Kidney capillary endothelial cell (primary cell): ENCODE data around the gene RPL22.
"Not testable (repeated sequence)": the region's sequence is repeated elsewhere in the genome, so short reads cannot be mapped to it uniquely, and the experiment has no call there.

Experiments used
- DNase-seq: peaks from one replicate; pipeline ENCODE4 v3.0.0-alpha.2; 2018; ENCODE audit warnings: low spot score

Gene RPL22

DNA sequence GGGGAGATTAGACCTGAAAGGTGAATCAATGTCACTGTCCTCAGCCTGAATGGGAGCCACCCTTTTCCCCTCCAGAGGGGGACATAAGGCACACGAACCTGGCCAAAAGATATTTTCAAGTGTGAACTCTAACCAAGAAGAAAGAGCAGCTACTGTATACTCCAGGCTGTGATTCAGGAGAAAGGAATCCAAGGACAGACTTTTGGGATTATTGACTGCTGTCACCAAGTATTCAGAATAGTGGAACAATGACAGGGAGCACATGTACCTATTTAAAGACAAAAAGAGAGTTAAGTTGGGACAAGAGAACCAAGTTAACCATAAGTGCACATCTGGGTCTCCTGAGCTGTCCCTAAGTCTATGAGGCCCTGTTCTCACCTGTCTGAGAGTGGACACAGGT is 34.0 kb upstream of the RPL22 start:
- DNase-seq, result no peak

DNA sequence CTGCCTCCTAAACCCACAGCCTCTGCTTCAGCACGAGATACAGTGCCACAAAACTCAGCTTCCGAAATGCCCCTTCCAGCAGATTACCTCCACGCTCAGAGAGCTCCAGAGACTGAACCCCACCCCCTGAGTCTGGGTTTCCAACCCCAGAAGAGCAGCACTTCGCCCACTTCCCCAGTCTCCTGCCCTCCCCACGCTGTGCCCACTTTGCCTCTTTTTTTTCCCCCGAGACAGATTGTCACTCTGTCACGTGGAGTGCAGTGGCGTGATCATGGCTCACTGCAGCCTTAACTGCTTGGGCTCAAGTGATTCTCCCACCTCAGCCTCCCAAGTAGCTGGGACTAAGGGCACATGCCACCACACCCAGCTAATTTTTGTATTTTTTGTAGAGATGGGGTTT is 26.3 kb upstream of the RPL22 start:
- no peak for DNase-seq

DNA sequence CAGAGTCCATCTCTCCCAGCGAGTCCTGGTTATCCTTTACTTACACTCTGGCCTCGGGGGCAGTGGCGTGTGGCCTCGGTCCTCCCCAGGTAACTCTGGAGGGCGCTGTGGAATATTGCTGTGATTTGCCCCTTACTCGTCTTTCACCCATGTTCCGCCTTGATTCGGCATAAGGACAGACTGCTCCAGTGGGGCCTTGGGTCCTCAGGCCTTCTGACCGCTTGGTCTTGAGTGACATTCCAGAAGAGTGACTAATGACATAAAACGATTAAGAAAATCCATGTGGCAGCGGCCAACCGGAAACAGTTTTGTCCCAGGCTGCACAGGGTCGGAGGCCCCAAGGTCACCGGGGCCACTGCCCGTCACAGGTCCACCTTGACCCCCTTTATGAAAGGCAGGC is 25.3 kb upstream of the RPL22 start:
- no peak for DNase-seq

DNA sequence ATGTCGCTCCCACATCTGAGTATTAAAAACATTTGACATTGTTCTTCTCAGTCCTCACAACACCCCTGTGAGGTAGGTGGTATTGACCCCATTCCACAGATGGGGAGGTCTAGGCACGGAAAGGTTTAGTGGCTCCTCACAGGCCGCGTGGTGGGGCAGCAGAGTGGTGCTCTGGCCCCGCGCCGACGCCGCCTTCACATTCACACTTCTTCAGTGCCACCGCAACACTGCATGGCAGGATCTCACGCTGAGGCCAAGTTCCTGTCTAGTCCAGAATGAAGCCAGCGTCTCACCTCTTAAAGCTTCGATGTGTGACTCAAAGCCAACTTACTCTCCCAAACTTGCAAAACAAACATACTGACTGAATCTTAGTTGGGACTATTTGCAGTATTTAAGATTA is 24.2 kb upstream of the RPL22 start:
- DNase-seq, result no peak

DNA sequence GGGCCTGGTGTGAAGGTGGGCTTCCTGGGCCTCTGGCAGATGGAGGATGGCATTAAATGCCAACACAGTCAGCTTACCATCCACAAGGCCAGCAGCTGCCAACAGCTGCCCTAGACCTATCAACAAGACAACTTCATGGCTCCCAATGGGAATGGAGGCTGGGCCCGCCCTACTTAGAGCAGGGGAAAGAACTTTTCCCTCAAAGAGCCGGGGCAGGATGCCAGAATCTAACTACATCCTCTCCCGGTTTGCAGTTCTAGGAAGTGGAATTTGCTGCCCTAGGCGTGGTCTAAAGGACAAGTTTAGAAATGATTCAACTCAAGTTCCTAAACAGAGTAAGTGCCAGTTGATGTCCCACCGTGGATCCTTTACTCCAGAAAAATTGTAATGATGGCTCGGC is 23.2 kb upstream of the RPL22 start:
- peak; percentile 44 for DNase-seq

DNA sequence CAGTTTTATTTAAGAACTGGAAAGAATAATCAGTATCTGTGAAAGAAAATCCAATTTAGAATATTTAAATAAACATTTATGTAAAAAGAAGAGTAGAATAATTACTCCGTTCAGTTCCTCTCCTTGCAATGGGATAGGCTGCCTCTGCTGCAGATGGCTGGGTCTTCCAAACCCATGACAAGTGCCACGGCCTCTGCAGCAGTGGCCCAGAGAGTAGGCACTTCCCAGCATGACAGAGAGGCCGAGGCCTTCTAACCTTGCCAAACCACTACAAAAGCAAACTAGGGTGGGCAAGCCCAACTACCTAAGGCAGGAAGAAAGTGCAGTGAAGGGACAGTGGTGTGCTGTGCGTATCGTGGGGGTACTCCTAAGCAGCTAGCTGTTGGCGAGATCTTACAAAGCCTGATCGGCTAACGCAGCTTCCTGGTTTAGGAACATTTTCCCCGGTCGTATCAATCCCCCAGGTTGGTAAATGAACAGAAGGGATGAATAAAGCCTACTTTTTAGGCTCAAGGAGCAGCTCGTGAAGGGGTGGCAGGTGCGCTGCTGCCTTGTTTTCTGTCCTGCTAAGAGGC is 21.9 kb upstream of the RPL22 start:
- DNase-seq, result no peak

DNA sequence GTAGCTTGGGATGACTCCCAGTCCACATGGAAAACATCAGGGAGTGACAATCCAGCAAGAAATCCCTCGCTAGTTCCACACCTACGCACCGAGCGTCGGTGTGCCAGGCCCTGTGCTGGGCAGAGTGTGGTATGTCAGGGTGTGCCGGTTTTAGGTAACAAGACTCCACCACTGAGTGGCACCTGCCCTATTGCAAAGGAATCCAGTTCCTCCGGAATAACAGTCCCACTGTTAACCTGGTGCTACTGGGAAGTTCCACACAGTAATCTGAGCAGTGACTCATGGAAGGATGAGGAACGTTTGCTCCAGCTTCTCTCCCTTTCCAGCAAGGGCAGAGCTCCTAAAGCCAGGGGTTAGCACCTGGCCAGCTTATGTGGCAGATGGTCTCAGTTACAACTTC is 20.8 kb upstream of the RPL22 start:
- no peak for DNase-seq

DNA sequence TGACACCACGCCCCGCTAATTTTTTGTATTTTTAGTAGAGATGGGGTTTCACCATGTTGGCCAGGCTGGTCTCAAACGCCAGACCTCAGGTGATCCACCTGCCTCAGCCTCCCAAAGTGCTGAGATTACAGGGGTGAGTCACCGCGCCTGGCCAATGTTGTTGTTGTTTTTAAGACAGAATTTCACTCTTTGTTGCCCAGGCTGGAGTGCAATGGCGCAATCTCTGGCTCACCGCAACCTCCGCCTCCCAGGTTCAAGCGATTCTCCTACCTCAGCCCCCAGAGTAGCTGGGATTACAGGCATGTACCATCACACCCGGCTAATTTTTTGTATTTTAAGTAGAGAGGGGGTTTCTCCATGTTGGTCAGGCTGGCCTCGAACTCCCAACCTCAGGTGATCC is 20.2 kb upstream of the RPL22 start:
- DNase-seq, result not testable (repeated sequence)

DNA sequence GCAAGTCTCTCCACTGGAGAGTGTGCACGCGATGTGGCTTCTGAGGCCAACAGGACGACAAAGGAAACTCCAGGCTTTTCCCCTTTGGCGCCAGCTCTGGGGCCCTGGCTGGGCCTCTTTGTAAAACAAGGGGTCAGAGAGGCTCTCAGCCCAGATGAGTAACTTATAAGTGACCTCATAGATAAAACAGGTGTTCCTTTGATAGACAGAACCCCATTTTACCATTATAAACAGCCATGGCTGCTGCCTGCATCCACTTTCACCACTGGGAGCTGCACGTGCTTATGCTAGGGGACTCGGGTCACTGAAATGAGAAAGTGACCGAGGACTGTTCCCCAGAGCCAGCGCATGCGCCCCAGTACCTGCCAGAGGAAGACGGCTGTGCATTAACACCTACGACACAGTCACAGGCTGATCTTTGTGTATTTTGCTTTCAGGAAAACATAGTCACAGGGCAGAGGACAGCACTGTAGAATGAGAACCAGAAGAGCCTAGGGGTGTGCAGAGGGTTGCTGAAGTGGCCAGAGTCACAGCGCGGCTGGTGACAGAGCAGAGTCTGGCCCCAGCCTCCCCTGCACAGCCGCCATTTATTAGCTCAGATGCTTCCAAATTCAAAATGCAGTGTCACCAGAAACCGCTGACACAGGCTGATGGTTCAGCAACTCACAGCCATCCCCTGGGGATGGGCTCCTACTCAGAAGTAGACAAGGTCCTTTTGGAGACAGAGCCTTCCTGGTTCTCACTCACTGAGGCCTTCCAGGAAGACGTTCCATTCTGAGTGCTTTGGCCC is 19.2 kb upstream of the RPL22 start:
- DNase-seq, result no peak

DNA sequence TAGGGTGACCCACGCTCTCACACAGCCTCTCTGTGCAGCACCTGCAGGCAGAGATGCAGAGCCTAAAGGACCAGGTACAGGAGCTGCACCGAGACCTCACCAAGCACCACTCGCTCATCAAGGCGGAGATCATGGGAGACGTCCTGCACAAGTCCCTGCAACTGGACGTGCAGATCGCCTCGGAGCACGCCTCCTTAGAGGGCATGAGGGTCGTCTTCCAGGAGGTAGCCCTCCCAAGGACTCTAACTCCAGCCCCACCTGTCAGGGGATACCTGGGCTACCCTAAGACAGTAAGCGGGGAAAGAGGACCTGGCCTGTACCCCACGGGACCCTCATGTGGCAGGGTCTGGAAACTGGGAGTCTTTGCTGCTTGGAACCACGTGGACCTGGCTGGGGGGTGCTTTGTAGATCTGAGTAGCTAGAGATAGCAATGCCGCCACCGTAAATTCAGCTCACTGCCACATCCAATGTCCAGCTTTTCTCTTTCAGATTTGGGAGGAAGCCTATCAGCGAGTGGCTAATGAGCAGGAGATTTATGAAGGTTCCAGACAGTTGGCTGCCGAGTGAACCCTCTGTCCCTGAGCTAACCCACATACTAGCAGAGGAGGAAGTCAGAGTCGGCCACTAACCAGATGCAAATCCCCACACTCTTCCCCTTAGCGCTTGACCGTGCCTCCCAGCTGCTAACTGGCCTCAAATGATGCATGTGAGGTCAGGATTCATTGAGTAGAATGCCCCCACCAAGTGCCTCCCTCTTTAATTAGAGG is 13.0 kb upstream of the RPL22 start:
- no peak for DNase-seq

DNA sequence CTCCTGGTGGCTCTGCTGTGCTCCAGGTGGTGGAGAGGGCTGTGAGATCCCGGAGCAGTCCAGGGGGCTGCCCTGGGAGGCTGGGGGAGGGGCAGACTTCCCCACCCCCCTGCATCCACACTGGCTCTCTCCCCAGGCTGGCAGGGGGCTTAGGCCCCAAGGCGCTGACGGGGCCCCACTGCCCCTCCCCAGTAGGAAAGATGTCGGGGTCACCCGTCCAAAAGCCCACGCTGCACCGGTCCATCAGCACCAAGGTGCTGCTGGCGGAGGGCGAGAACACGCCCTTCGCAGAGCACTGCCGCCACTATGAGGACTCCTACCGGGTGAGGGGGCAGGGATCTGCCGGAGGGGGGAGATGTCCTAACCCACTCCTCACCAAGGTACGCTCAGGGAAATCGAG is 12.3 kb upstream of the RPL22 start:
- DNase-seq, result no peak

DNA sequence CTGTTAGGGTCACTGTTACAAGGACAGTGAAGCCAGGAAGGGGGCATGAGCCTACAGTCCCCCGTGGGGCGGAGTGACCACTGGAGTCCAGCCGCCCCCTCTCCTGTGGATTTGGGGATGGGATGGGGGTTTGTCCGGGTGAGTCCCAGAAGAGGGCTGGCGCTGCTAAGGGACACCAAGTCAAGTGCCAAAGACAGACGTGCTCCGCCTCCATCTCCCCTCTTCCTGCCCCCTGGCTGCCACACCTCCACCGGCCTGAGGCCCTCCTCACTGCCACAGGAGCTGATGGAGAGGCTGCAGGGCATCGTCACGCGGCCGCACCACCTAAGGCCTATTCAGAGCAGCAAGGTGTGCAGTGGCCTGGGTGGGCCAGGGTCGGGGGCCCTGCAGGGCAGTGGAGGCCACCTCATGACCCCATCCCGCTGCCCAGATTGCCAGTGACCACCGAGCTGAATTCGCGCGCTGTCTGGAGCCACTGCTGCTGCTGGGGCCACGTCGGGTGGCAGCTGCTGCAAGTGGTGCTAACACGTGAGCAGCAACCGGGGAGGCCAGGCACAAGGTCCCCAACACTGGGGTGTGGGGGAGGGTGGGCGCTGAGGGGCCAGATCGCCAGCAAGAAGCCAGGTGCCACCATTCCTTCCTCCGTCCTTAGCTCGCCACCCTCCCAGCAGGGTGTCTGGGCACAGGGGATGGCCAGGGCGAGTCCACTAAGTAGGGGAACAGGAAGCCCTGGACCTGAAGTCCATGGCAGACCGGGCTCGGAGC is 11.4 kb upstream of the RPL22 start:
- no peak for DNase-seq

DNA sequence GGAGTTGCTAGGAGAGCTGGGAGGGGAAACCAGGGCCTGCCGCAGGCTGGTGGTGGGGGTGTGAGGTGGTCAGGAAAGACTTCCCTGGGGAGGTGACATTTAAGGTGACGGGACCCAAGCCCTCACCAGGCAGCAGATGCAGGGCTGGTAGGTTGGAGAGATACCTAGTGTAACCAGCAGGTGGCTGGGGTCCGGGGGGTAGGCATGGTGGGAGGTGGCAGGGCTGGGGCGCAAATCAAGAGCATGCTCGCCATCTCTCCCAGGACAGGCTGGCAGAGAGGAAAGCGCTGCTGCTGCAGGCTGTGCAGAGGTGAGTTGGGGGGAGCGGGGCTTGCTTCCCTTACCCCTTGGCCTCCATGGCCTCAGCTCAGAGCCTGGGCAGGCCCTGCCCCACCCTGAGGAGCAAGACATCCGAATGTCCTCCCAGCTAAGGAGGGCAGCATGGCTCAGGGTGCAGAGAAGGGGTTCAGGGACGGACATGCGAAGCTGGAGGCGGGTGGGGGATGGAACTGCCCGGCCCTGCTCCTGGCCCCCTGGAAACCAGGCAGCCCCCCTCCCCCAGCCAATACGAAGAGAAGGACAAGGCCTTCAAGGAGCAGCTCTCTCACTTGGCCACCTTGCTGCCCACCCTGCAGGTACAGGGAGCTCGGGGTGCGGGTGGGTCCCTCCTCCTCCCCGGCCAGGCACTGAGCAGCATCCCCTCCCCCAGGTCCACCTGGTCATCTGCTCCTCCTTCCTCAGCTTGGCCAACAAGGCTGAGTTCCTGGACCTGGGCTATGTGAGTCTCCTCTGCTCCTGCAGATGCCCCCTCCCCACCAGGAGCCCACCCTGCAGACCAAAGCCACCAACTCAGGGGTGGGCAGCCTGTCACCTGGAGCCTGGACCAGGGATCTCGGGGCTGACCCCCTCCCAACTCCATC is 10.5 kb upstream of the RPL22 start:
- no peak for DNase-seq

DNA sequence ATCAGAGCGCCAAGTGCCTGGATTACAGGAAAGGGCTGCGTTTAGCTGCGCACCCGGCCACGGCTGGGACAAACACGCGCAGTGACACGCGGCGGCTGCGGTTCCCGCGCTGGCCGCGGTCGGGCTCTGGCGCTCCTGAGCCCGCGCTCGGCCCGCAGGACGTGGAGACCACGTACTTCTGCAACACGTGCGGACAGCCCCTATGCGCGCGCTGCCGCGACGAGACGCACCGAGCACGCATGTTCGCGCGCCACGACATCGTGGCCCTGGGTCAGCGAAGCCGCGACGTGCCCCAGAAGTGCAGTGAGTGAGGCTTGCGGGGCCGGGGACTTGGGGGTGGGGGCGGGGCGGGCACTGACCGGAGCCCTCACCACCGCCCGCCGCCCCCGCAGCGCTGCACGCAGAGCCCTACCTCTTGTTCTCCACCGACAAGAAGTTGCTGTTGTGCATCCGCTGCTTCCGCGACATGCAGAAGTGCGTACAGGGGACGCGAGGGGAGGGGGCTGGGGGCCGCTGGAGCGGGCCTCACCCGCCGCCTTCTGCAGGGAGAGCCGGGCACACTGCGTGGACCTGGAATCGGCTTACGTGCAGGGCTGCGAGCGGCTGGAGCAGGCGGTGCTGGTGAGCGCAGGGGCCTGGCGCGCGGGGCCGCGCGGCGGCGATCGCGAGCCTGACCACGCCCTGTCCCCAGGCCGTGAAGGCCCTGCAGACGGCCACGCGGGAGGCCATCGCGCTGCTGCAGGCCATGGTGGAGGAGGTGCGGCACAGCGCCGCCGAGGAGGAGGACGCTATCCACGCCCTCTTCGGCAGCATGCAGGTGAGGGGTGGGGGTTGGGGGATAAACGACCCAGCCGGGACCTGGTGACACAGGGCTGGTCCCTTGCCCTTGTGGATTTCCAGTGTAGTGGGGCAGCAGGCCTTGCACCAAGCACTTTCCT is 9.6 kb upstream of the RPL22 start:
- peak; percentile 50 for DNase-seq

DNA sequence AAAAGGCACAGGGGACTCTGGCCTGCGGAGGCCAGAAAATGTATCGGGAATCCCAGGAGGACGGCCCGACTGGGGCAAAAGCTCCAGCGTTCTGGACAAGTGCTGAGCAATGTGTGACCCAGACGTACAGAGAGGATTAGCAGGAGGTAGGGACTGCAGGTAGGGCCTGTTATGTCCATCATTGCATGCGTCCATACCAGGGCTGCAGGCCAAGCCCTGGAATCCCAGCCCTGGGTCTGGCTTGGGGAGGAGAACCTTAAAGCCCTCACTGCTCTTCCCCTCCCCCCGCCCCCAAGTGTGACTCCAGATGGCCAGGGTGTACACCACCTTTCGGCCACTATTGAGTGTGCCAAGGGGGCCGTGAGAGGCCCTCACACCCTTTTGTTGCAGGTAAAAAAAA is 8.5 kb upstream of the RPL22 start:
- no peak for DNase-seq

DNA sequence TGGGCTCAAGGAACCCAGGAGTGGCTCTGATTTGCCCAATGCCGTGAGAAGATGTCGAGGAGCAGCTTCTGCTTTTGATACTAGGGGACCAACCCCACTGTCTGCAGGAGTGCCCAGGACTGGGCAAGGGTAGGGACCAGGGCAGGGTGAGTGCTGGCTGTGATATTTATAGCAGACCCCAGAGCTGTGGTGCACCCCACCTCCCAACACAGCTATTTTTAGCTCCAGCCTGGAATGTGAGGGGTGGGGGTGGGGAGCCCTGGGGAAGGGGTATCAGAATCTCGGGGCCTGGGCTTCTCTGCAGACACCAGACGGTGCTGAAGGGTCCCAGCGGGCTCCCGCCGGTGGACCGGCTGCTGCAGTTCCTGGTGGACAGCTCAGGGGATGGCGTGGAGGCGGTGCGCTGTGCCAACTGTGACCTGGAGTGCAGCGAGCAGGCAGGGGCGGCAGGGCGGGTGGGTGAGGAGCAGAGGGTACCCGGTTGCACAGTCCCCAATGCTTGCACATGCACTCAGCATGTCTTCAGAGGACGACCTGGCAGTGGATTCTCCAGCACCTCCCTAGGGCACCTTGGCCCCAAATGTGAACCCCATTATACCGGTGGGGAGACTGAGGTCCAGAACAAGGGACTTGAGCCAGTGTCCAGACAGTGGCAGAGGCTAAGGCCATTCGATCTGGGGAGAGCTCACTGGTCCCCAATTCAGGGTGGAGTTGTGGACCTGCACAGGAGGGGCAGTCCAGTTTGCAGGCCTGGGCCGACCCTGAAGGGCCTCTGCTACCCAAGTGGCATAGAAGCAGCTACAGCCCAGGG is 7.9 kb upstream of the RPL22 start:
- no peak for DNase-seq

DNA sequence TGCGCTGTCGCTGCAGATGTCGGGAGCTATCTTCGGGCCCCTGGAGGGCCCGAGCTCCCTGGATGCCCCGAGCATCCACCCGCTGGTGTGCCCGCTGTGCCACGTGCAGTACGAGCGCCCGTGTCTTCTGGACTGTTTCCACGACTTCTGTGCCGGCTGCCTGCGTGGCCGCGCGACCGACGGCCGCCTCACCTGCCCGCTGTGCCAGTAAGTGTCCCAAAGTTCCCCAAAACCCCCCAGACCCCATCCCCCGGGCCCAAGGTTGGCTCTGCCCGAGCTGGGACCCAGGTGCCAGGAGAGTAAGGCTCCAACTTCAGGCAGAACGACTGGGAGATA is 7.1 kb upstream of the RPL22 start:
- DNase-seq, result no peak

DNA sequence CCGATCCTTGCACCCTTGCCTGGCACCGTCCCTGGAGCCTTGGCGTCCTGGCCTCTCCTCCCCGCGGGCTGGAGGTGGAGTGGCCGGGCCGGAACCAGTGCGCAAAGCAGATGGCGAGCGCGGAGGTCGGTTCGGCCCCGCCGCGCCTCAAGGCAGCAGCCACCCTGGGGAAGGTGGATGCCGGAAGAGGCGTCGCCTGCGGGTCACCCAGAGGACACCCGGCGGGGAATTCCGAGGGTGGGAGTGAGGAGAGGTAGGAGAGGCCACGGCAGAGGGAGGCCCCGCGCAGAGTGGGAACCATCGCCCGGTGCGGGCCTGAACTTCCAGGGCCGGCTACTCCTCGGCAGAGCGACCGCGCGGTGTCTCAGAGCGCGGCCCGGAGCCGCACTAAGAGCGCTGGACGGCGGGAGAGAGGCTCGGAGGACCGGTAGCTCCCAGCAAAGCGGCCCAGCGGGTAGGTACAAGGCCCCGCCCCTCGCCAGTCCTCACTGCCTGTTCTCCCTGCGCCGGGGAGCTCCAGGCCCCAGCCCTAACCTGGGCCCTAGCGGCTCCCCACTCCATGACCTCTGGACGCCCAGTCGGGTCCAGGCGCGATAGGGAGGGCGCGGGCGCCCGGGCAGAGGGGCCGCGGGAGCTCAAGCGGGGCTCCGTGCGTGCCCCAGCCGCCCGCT is 6.6 kb upstream of the RPL22 start, which contains the start of gene RNF207:
Gene RNF207, plus strand, starts transcription at position 271 of the 671 bp plus-strand sequence. CDS start 417 bp downstream, outside the sequence.
- no peak for DNase-seq

DNA sequence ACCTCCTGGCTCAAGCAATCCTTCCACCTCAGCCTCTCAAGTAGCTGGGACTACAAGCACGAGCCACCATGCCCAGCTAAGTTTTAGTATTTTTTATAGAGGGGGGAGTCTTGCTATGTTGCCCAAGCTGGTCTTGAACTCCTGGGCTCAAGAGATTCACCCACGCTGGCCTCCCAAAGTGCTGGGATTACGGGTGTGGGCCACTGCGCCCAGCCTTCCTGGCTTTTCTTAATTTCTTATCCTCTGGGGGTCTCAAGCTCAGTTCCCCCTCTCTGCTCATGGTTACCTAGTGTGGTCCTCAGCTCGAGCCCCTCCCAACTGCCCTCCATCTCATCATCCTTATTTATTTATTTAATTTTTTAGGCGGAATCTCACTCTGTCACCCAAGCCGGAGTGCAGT is 2.9 kb upstream of the RPL22 start:
- DNase-seq, result no peak
